ENCODE data around the gene KRTAP16-1.

KRTAP16-1 gene

DNA sequence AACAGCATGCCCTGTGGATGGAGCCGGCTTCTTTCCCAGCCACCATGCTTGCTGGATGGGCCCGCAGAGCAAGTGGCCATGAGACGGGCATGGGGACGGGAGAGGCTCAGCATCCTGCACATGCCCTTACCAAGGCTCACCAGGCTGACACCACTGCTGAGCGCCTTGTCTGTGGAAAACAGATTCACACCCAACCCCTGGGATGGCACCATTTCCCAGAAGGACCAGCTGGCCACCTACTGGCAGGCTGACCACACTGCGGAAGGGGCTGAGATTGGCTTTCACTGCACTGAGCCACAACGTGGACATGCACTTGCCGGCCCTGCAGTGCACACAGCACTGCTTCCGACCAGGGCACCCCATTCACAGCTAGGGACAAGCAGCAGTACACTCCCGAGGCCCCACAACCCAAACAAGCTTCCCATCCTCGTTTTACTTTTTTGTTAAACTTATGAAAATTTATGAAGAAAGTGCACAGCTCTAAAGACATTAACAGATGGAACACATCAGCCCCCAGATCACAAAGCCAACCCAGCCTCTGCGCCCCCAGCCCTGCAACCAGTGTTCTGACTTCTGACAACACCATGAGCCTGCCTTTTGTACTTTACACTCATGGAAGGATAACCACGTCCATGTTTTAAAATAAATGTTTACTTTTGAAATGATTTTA, 20.3 kb upstream of the KRTAP16-1 start:
- DNase-seq (ENCODE audit: low spot score), result no peak

DNA sequence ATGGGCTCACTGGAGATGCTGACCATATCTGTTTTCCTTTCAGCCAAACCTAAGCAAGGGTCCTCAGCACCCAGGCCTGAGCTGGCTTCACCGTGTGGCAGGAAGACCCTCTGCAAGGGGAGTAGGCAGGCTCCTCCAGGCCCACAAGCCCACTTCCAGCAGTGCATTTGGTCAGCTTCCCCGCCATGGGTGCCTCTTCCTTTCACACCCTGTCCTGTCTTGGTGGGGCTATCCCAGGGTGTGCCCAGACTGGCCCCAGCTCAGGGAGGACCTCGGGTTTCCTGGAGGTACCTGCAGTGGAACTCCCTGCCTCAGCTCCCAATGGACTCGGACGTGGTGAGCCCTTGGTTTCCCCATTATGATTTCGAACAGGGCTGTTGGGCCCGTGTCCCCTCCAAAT, 19.1 kb upstream of the KRTAP16-1 start:
- no peak for DNase-seq (ENCODE audit: low spot score)

DNA sequence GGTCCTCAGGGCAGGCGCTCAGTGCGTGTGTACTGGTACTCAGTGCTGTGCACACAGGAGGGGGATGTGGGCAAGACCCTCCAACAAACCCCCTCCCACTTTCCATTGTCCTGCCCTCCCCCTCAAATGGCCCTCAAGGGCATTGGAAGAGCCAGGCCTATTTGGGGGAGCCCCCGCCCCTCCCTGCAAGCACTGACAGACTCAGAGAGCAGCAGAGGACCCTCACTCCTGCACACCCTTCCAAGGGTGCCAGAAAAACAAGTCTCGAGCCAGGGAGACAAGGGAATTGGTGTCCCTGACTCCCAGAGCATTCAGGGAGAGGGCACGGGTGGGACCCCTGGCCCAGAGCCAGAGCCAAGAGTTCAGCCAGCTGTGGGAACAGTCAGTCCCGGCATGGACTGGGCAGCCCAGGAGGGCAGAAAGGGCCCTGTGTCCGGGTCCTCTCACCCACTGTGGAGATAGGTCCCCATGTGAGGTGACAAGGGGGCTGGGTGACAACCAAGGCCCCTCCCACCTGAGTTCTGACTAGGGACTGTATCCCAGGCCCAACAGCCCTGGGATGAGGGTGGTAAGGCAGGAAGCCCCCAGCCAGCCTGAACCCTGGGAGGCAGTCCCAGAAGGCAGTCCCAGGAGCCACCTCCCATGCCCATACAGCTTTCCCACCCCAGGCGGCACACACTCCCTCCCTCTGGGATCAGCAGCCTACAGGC, 18.5 kb upstream of the KRTAP16-1 start:
- no peak for DNase-seq (ENCODE audit: low spot score)

- DNase-seq (ENCODE audit: low spot score), result peak; percentile 32
Observed at GRCh38 chr17:41326173-41327145, 17.4 kb upstream of the KRTAP16-1 start.

GRCh38 chr17:41325611-41326010, 16.5 kb upstream of the KRTAP16-1 start:
- DNase-seq (ENCODE audit: low spot score), result no peak

DNA sequence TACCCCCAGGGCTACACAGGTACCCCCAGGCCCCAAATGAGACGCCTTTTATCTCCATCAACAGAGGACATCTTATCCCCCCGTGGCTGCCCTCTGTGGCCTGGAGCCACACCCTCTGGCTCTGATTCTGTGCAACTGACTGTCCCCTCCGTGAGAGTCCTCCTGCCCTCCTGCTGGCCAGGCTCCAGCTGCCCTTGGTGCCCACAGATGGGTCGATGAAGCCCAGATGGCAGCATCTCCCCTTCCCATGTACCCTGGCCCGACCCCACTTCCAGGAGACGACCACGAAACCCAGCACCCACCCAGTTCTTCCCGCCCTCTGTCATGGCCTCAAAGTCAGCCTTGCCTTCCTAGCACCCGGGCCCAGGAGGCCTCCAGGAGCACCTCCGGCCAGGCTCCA, 16.0 kb upstream of the KRTAP16-1 start:
- DNase-seq (ENCODE audit: low spot score), result no peak

DNA sequence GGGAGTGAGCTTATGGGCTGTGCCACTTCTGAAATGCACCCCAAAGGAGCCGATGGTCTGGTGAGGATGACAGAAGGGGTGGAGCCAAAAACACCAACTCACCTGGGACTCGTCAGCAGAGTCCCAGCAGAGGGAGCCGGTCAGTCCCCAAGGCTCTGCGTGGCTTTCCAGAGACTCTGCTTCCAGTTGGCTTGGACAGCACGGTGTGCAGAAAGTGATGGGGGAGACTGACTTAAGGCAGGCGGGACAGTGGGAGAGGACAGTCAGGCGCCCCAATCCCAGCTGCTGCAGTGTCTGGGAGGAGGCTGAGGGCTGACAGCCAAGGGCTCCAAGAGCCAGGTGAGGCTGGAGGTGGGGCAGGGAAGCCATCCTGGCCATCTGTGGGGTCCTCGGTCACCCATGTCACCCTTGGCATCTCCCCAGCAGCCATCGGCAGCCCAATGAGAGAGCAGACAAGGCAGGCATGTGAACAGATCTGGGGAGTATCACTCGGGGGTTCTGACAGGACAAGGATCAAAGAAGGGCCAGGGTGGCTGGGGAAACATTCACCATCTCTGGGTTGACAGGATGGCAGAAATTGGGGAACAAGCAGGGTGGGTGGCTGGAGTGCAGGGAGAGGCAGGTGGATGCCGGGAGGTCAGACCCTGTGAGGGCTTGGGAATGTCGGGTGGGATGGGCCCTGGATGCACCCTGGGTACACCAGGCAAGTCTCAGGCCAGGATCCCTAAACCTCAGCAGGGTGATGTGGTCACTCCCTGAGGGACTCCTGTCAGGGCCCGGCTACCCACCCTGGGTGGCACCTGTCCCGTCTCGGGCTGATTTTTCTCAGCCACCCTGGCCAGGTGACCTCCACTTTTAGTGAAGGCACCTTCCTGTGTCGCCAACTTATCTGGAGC, 15.3 kb upstream of the KRTAP16-1 start:
- peak; percentile 33 for DNase-seq (ENCODE audit: low spot score)

DNA sequence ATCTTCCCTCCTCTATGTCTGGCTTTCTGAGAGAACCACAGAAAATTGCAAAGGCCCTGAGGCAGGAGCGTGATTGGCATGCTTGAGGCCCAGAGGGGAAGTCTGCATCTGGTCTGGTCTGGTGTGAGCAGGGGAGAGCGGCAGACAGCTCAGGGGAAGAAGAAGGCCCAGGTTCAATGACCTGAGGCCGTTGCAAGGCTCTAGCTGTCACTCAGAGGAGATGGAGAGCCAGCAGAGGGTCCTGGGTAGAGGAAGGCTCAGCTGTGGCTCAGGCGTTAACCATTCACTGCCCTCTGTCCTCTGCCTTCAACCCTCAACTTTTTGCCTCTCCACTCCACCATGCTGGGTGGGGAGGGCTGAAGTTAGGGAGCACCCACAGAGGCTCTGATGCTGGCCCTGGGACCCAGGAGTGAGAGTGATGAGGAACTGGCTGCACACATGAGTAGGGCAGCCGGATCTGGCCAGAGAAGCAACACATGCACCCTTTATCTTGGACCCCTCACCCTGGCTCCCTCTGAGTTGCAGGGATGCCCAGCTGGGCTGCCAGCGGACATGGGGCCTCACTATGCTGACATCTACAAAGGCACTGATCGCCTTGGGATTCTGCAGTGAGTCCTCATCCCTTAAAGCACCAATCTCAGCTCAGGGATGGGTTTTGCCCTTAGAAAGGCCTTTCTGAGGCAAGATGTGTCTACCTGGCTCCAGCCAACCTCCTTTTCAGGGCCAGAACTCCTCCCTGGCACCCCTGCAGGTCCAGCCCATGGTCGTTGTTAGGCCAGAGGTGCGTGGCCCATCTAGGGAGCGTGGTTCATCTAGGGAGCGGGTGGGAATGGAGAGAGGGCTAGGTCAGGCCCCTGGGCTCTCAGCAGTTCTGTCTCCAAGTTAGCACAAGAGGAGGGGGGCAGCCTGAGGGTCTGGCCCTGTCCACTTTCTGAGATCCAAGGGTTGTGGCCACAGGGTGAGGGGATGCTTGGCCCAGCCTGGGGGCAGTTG, 14.1 kb upstream of the KRTAP16-1 start:
- DNase-seq (ENCODE audit: low spot score), result no peak

DNA sequence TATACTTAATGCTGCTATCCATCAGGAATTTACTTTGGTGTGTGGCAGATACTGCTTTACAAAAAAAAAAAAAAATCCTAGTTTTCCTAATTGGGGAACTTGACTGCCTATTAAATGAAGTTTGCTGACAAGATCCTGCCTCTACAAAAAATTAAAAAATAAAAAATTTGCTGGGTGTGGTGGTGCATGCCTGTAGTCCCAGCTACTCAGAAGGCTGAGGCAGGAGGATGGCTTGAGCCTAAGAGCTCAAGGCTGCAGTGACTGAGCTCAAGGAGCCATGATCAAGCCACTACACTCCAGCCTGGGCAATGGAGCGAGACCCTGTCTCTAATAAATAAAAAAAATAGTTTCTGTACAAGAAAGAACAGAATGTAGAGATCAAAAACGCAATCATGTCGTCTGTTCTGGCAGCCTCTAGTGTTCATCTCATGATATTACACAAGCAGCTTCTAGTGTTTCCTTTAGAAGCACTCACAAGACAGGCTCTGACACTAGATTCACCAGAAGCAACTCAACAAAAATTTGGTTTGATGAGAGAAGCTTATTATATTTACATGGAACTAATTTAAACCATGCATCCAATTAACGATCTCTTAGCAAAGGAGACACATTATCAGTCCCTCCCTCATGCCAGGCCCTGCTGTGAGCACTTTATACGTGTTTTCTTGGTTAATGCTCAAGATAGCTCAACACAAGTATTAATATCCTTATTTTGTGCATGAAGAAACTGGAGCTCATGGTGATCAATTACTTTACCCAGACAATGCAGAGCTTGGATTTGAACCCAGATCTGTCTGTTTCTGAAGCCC, 13.2 kb upstream of the KRTAP16-1 start:
- DNase-seq (ENCODE audit: low spot score), result peak; percentile 67

DNA sequence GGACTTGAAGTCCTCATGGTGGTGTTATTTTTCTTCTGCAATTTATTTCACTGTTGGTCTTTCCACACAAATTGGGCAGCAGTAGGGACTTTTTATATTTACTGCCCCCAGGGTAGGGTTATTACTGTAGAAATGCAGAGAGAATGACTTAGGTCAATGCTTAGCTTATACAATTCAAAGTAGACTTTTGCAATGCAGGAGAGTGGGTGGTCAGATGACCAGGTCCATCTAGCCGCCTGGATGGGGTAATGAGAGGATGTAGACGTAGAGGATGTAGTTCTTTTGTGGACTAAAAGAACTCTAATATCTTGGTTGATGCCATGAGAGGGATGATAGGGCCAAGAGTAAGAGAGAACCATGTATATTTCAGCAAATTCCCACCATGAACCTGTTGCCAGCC, 9.1 kb upstream of the KRTAP16-1 start:
- no peak for DNase-seq (ENCODE audit: low spot score)

GRCh38 chr17:41315814-41316445, 6.8 kb upstream of the KRTAP16-1 start:
- no peak for DNase-seq (ENCODE audit: low spot score)

DNA sequence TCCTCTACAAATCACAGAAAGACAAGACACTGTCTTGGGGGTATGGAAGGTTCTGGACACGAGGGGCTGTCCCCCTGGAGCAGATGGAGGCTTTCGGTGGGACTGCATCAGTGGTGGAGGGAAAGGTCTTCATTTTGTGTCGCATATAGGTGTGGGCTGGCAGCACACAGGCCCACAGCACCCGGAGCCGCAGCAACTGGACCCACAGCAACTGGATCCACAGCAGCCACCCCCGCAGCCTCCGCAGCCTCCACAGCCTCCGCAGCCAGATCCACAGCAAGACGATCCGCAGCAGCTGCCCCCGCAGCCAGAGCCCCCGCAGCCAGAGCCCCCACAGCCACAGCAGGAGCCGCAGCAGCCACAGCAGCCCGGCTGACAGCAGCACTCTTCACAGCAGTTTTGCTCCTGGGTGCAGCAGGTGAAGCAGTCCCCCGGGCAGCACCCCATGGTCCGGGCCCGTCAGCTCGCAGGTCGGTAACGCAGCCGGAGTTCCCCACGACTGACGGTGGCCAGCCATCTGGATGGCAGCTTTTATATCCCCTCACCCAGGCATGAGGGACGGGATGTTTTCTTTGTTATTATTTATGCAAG, 6.2 kb upstream of the KRTAP16-1 start, which contains the start of gene KRTAP17-1:
TSS of gene KRTAP17-1 (minus strand) at position 507 of the 591 bp plus-strand sequence. CDS start at position 447, 60 bp downstream.
- DNase-seq (ENCODE audit: low spot score), result no peak

DNA sequence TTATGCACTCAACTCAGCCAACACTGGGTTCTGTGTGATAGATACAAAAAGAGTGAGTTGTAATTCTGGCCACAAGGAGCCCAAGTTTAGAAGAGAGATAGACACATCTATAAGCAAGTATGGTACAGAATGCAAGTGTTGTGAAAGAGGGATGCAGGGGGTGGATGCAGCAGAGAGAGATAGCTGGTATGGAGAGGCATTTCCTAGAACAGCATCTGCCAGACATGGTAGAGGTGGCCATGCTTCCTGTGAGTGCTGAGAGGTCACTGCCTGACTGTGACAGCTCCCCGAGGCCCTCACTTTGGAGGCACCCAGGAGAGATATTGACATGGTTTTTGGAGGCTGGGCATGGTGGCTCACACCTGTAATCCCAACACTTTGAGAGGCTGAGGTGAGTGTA, 2.0 kb upstream of the KRTAP16-1 start:
- no peak for DNase-seq (ENCODE audit: low spot score)

GRCh38 chr17:41308251-41308917, 725 bp downstream of the KRTAP16-1 start:
- peak; percentile 90 for DNase-seq (ENCODE audit: low spot score)

DNA sequence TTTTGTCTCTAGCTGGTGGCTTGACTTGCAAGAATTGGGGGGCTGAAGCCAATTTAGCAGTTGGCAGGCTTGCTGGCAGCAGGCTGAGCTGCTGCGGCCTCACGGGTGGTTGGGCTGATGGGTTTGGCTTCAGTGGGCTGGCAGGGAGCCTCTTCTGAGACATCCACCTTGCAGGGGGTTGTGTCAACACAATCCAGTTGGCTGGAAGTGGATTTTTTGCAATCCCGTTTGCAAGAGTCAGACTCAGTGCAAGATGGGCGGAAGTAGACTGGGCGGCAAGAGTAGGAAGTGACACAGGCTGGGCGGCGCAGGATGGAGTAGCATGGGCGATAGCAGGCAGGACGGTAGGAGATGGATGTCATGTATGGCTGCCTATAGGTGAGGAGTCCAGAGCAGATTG, 1.5 kb downstream of the KRTAP16-1 start:
- DNase-seq (ENCODE audit: low spot score), result peak; percentile 7

DNA sequence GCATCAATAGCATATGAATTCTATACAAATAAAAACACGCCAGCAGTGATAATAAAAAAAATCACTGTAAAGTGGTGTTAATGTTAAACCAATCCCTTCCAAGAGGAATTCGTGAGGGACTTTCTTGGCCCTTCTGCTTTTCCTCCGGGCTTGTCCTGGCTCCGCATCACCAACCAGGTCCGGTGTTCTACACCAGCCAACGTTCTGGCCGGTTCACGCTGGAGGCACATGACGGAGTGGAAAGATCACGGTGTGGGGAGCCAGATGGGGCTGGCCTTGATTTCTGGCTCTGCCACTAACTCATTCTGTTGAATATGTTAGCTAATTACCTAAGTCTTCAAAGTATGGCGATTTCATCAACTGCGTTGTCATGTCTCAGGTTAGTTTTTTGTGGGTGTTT, 5.0 kb downstream of the KRTAP16-1 start:
- DNase-seq (ENCODE audit: low spot score), result no peak

GRCh38 chr17:41302981-41303380, 6.1 kb downstream of the KRTAP16-1 start:
- DNase-seq (ENCODE audit: low spot score), result no peak

Measured in CD4-positive, alpha-beta T cell treated with Interleukin-2 at 100 ng/mL for 4 hours (primary cell).